MM.1S (cell line): ENCODE data around the gene CUL3.

Experiments
- CTCF ChIP-seq: fragments of 300-600 bp; sonication (generic); IDR thresholded peaks from 2 replicates; pipeline ENCODE4 v1.5.1; 2016; ENCODE audit warnings: antibody characterized with exemption, low read length, mixed read lengths
- EZH2 ChIP-seq: fragments of 300-600 bp; sonication (generic); optimal IDR thresholded peaks from 2 replicates; pipeline ENCODE3; 2017; ENCODE audit warnings: low read depth, mild to moderate bottlenecking, antibody characterized with exemption, low read length, mixed read lengths

GRCh38 chr2:224561234-224562005 lies 23.7 kb downstream of the CUL3 start:
- TF ChIP-seq CTCF (no peak), EZH2 (no peak)
